ENCODE results near the gene CHD9. TPM values are rescaled to one million over a fixed set of nuclear protein-coding genes. Genes with fewer than 3 reads are reported as not detected.

CHD9 gene
- total and polyA plus RNA-seq, 4 donors: 6.2 to 46.6 (median 32.5) TPM

DNA sequence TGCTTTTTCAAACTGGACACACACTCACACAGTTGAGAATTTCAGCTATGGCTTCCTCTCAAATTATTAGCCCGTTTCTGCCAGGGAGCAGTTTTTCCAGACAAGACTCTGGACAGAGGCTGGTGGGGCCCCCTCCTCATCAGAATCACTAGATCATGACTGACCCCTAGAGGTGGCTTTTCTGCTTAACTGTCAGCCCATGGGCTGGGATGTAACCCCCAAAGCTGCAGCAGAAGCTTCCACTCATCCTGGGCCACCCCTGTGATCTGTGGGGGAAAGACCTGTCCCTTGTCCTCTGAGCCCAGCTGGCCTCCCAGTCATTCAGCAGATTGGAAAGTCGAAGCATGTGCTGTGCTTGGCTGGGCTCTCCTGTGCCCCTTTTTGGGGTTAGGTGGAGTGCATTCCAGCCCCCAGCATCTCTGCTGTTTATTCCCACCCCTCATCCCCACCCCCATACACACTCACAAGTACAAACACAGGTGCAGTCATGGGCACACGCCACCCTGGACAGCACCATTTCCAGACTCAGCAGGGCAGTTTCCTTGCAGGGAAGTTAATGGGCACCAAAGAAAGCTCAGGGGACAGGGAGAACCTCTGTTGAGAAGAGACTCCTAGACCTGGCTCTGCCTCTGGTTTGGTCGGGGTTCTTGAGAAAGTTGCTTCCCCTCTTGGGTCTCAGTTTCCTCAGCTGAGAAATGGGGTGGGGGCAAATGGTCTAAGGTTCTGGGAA is 301.9 kb downstream of the CHD9 start:
- peaks cover 0 to 2% (median 0%) of the 10 kb centered on the region in 4 donors for H3K27me3 ChIP-seq (ENCODE audit: control insufficient read depth in 4 of 4, insufficient read depth in 4 of 4, low read length in 3 of 4)
- H3K4me1 ChIP-seq (ENCODE audit: control insufficient read depth in 4 of 4, insufficient read depth in 4 of 4, low read length in 3 of 4): no peaks in the 10 kb centered on the region
- WGBS: 65% methylated on average over 4 of the region's 4 CpGs
- DNase-seq (ENCODE audit: low spot score): no peak
- H3K9ac ChIP-seq (ENCODE audit: low read depth in 1 of 2, low read length in 2 of 2): no peak overlapping the region
- no peak overlapping the region for H3K4me3 ChIP-seq (ENCODE audit: low read depth in 1 of 3, low read length in 3 of 3)
- H3K36me3 ChIP-seq (ENCODE audit: control insufficient read depth in 4 of 4, insufficient read depth in 3 of 4, low read depth in 1 of 4, low read length in 3 of 4): no peaks in the 10 kb centered on the region
- no peaks in the 10 kb centered on the region for H3K9me3 ChIP-seq (ENCODE audit: control insufficient read depth in 4 of 4, low read length in 3 of 4)
- H3K27ac ChIP-seq (ENCODE audit: low read depth in 1 of 2, low read length in 2 of 2): no peak overlapping the region
- TF ChIP-seq JUND (IDR thresholded peaks at IDR 0.05): no peak

DNA sequence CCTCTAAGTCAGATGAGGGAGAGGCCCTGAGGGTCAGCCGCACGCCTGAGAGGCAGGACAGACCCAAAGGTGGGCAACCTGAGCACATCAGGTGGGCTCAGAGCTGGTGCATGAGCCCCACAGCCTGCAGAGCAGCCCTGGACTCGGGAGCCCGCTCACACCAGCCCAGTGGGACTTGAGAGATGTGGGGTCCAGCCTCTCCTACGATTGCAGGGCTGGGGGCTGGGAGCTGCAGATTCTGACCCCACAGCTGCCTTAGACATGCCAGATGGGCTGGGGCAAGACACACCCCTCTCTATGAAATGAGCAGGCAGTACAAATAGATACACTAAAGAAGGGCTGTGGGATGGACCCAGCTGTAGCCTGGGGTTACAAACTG is 302.4 kb downstream of the CHD9 start:
- Histone ChIP-seq H3K9me3 (ENCODE audit: control insufficient read depth in 4 of 4, low read length in 3 of 4) (no peaks in the 10 kb centered on the region), H3K4me1 (ENCODE audit: control insufficient read depth in 4 of 4, insufficient read depth in 4 of 4, low read length in 3 of 4) (no peaks in the 10 kb centered on the region), H3K27ac (ENCODE audit: low read depth in 1 of 2, low read length in 2 of 2) (no peak overlapping the region), H3K36me3 (ENCODE audit: control insufficient read depth in 4 of 4, insufficient read depth in 3 of 4, low read depth in 1 of 4, low read length in 3 of 4) (no peaks in the 10 kb centered on the region), H3K27me3 (ENCODE audit: control insufficient read depth in 4 of 4, insufficient read depth in 4 of 4, low read length in 3 of 4) (peaks cover 0 to 2% (median 0%) of the 10 kb centered on the region in 4 donors), H3K4me3 (ENCODE audit: low read depth in 1 of 3, low read length in 3 of 3) (no peak overlapping the region), H3K9ac (ENCODE audit: low read depth in 1 of 2, low read length in 2 of 2) (no peak overlapping the region)
- WGBS: 73% methylated on average over 5 of the region's 5 CpGs
- DNase-seq (ENCODE audit: low spot score): no peak
- TF ChIP-seq SP1 (IDR thresholded peaks at IDR 0.05): no peak

DNA sequence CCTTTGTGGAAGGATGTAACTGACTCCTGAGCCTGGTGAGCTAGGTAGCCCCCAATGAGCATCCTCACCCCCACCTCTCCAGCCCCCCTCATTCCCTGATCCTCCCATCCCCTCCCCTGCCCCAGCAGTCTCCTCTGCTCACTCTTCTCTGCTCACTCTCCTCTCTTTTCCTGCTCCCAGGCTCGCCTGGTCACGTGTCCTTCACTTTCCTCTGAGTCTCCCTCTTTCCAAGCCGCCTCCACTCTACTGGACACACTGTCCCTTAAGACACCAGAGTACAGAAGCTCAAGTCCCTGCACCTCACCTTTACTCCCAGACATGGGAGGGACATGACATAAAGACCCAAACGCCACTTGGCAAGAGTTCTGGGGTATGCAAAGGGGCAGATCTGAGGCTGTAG is 303.2 kb downstream of the CHD9 start:
- Histone ChIP-seq H3K4me1 (ENCODE audit: control insufficient read depth in 4 of 4, insufficient read depth in 4 of 4, low read length in 3 of 4) (no peaks in the 10 kb centered on the region), H3K27ac (ENCODE audit: low read depth in 1 of 2, low read length in 2 of 2) (no peak overlapping the region), H3K27me3 (ENCODE audit: control insufficient read depth in 4 of 4, insufficient read depth in 4 of 4, low read length in 3 of 4) (peaks cover 0 to 2% (median 0%) of the 10 kb centered on the region in 4 donors), H3K9me3 (ENCODE audit: control insufficient read depth in 4 of 4, low read length in 3 of 4) (no peaks in the 10 kb centered on the region), H3K9ac (ENCODE audit: low read depth in 1 of 2, low read length in 2 of 2) (no peak overlapping the region), H3K36me3 (ENCODE audit: control insufficient read depth in 4 of 4, insufficient read depth in 3 of 4, low read depth in 1 of 4, low read length in 3 of 4) (no peaks in the 10 kb centered on the region), H3K4me3 (ENCODE audit: low read depth in 1 of 3, low read length in 3 of 3) (no peak overlapping the region)
- TF ChIP-seq, protein P1, sequence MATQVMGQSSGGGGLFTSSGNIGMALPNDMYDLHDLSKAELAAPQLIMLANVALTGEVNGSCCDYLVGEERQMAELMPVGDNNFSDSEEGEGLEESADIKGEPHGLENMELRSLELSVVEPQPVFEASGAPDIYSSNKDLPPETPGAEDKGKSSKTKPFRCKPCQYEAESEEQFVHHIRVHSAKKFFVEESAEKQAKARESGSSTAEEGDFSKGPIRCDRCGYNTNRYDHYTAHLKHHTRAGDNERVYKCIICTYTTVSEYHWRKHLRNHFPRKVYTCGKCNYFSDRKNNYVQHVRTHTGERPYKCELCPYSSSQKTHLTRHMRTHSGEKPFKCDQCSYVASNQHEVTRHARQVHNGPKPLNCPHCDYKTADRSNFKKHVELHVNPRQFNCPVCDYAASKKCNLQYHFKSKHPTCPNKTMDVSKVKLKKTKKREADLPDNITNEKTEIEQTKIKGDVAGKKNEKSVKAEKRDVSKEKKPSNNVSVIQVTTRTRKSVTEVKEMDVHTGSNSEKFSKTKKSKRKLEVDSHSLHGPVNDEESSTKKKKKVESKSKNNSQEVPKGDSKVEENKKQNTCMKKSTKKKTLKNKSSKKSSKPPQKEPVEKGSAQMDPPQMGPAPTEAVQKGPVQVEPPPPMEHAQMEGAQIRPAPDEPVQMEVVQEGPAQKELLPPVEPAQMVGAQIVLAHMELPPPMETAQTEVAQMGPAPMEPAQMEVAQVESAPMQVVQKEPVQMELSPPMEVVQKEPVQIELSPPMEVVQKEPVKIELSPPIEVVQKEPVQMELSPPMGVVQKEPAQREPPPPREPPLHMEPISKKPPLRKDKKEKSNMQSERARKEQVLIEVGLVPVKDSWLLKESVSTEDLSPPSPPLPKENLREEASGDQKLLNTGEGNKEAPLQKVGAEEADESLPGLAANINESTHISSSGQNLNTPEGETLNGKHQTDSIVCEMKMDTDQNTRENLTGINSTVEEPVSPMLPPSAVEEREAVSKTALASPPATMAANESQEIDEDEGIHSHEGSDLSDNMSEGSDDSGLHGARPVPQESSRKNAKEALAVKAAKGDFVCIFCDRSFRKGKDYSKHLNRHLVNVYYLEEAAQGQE (IDR thresholded peaks at IDR 0.05): no peak
- TF ChIP-seq RAD21 (IDR thresholded peaks at IDR 0.05) (no peak), HNF4G (IDR thresholded peaks at IDR 0.05) (no peak), YY1 (IDR thresholded peaks at IDR 0.05) (no peak), JUND (IDR thresholded peaks at IDR 0.05) (no peak), EGR1 (IDR thresholded peaks at IDR 0.05; ENCODE audit: low read depth in 2 of 2) (no peak)
- DNase-seq (ENCODE audit: low spot score): no peak
- 78% methylated on average over 4 of the region's 4 CpGs for WGBS

DNA sequence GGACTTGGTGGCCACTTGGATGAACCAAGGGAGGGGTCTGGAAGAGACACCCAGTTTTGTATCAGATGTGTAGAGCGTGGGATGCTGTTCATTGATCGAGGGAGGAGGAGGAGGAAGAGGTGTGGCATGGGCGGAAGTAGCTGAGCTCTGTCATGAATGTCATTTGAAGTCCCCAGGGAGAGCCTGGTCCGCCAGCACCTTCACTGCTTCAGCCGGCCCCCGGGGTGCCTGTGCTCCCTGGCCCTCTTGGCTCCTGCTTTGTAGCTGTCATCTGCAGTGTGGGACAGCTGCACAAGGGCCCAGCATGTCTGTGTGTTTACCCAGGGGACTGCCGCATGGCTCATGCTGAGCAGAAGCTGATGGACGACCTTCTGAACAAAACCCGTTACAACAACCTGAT is 304.1 kb downstream of the CHD9 start:
- Histone ChIP-seq H3K27me3 (ENCODE audit: control insufficient read depth in 4 of 4, insufficient read depth in 4 of 4, low read length in 3 of 4) (peaks cover 0 to 2% (median 0%) of the 10 kb centered on the region in 4 donors), H3K4me3 (ENCODE audit: low read depth in 1 of 3, low read length in 3 of 3) (no peak overlapping the region), H3K27ac (ENCODE audit: low read depth in 1 of 2, low read length in 2 of 2) (no peak overlapping the region), H3K36me3 (ENCODE audit: control insufficient read depth in 4 of 4, insufficient read depth in 3 of 4, low read depth in 1 of 4, low read length in 3 of 4) (no peaks in the 10 kb centered on the region), H3K9ac (ENCODE audit: low read depth in 1 of 2, low read length in 2 of 2) (no peak overlapping the region), H3K4me1 (ENCODE audit: control insufficient read depth in 4 of 4, insufficient read depth in 4 of 4, low read length in 3 of 4) (no peaks in the 10 kb centered on the region), H3K9me3 (ENCODE audit: control insufficient read depth in 4 of 4, low read length in 3 of 4) (no peaks in the 10 kb centered on the region)
- DNase-seq (ENCODE audit: low spot score): no peak
- 75% methylated on average over 9 of the region's 9 CpGs for WGBS
- no peak for TF ChIP-seq FOXA2 (IDR thresholded peaks at IDR 0.05)
- no peak for TF ChIP-seq RAD21 (IDR thresholded peaks at IDR 0.05)
- no peak for TF ChIP-seq TAF1 (conservative IDR thresholded peaks at IDR 0.05)
- TF ChIP-seq, protein P2, sequence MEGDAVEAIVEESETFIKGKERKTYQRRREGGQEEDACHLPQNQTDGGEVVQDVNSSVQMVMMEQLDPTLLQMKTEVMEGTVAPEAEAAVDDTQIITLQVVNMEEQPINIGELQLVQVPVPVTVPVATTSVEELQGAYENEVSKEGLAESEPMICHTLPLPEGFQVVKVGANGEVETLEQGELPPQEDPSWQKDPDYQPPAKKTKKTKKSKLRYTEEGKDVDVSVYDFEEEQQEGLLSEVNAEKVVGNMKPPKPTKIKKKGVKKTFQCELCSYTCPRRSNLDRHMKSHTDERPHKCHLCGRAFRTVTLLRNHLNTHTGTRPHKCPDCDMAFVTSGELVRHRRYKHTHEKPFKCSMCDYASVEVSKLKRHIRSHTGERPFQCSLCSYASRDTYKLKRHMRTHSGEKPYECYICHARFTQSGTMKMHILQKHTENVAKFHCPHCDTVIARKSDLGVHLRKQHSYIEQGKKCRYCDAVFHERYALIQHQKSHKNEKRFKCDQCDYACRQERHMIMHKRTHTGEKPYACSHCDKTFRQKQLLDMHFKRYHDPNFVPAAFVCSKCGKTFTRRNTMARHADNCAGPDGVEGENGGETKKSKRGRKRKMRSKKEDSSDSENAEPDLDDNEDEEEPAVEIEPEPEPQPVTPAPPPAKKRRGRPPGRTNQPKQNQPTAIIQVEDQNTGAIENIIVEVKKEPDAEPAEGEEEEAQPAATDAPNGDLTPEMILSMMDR (IDR thresholded peaks at IDR 0.05; ENCODE audit: low read depth, low read length, missing input control): no peak
- no peak for TF ChIP-seq JUND (IDR thresholded peaks at IDR 0.05)
- TF ChIP-seq, protein P3, sequence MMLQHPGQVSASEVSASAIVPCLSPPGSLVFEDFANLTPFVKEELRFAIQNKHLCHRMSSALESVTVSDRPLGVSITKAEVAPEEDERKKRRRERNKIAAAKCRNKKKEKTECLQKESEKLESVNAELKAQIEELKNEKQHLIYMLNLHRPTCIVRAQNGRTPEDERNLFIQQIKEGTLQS (IDR thresholded peaks at IDR 0.05): no peak
- no peak for TF ChIP-seq HNF4A (conservative IDR thresholded peaks at IDR 0.05)
- TF ChIP-seq, protein P4, sequence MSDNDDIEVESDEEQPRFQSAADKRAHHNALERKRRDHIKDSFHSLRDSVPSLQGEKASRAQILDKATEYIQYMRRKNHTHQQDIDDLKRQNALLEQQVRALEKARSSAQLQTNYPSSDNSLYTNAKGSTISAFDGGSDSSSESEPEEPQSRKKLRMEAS (IDR thresholded peaks at IDR 0.05): no peak
- no peak for TF ChIP-seq HNF4G (IDR thresholded peaks at IDR 0.05)
- TF ChIP-seq, protein P1 (IDR thresholded peaks at IDR 0.05): no peak

Data from liver (tissue), 9 donors.